Measurements from ENCODE around the gene TRPM3.

TRPM3 gene

GRCh38 chr9:70539526-70539925 is 581.9 kb downstream of the TRPM3 start:
- DNase-seq, result no peak

DNA sequence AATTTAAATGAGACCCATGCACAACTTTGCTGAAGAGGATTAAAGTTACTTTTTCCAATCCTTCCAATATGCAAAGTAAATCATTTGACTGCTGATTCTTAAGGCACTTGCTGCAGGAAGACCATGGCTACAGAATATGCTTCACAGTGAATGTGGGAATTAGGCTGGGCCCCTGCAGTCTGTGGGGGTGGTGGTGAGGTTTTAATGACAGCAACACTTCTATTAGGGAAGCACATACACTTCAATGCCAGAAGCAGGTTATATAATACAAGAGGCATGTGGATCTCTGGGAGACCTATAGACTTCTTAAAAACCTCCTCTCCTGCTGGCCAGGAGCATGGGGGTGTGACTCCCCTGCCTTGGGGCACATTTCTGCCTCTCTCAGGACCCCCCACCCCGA is 582.4 kb downstream of the TRPM3 start:
- no peak for DNase-seq

GRCh38 chr9:70537084-70537483 is 584.3 kb downstream of the TRPM3 start:
- DNase-seq, result no peak

DNA sequence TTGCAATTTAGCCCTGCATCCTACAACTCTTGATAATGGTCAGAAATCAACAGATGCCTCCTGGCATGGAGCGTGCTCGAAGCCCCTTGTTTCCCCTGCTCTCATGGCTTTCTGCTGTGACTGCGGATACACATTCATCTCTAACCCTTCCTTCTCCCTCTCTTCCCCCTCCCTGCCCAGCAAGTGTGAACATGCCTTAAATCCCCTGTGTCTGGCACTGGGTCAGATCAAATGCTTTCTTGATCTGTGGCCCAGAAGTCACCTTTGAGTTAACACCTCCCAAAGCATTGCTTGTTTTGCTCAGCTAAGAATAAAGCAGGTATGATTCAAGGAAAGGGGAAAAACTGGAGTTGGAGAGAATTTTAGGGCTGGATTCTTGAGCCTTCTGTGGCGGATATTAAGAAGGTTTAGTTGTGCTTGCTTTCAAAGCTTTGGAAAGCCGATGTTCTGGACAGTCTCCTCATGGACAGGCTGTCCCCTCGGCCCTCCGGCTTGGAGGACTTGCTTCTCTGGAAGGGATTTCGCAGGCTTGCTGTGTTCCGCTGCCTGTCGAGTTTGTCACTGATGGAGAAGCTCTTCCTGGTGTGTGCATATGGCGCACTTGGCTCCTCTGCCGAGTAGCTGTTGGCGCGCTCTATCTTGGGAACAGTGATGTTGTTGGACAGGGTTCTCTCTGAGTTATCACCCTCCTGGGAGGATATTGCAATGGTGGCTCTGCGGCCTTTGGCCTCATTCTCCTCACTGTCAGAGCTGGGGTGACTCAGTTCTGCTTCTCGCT is 585.7 kb downstream of the TRPM3 start:
- no peak for DNase-seq

GRCh38 chr9:70534471-70534870 is 587.0 kb downstream of the TRPM3 start:
- no peak for DNase-seq

DNA sequence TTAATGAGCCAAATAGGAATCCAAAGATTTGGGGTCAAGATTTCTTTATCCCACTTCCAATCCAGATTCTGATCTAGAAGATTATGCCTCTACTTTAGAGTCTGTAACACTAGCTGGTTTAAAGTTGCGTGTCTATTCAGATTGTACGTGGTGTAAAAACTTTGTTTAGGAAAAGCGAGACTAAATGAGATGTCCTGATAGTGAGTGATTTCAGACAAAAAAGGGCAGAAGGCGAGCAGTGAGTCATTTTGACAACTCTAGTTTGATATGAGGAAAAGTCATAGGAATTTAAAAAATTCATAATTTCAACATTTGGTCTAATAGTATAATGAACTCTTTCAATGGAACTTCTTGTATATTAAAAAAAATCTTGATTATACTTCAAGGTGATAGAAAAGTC is 587.4 kb downstream of the TRPM3 start:
- no peak for DNase-seq

DNA sequence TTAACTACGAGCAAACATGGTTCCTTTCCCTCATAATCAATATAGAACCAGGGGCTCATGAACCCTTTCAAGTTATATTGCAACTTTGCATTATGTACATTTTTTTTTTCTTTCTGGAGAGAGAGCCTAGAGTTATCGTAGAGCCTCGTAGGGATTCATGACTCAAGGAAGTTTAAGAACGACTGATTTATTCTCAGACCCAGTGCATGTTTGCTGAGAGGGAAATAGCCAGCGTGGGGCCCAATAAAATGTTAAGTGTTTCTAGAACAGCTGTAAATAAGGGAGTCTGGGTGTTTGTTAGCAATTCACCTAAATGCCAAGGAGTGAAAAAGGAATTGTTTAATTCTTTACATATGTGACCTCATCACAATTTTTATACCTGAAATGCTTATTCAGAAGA is 587.9 kb downstream of the TRPM3 start:
- DNase-seq, result no peak

DNA sequence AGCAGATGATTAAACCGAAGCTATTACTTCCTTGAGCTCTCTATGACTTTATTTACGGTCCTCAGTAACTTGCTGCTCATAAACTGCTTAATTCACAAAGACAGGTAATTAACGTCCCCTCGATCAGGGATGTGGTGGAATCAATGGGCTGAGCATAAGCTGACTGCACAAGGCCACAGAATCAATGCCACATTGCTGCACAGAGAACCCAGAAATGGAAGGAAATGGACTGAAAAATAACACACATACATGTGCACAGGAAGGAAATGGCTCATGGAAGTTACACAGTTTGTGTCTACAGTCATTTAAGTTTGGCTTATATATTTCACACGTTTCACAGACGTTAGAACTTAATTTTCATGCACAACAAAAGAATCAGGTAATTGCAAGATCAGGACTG is 588.7 kb downstream of the TRPM3 start:
- DNase-seq, result no peak

DNA sequence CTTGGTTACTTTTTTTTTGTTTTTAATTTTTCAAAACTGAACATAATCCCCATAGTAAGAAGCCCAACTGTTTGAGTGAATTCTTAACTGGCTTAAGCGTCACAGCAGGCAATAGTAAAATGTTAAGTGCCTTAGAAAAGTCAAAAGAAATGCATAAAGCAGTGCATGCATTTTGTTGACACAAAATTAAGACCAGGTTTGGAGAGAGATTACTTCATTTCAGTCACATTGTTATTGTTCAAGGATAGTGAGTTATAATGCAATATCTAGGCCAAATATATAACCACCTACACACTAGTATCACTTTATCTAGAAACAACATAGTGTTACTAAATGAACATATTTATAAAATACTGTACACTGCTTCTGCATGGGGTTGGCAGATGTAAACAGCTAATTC is 590.1 kb downstream of the TRPM3 start:
- DNase-seq, result no peak

DNA sequence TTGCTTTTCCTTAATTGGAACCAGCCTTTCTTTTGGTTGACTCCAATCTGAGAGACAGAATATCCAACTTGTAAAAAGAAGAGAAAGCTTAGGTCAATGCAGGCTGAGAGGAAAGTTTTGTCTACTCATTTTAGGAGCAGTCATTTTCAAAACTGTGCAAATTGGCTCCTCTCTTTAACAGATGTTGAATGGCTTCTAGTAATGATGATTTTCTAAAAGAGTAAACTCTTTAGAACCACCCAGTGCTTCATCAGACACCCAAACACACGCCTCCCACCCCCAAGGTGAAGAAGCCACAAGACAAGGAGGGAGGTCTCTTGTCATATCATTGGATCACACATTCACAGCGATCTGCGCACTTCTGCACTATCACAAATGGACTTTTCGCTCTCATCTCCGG is 590.7 kb downstream of the TRPM3 start:
- DNase-seq, result no peak

- DNase-seq, result no peak
Measured at GRCh38 chr9:70529833-70530232, 591.6 kb downstream of the TRPM3 start.

GRCh38 chr9:70529377-70529776 is 592.0 kb downstream of the TRPM3 start:
- no peak for DNase-seq

- no peak for DNase-seq
Measured at GRCh38 chr9:70526902-70527301, 594.5 kb downstream of the TRPM3 start.

DNA sequence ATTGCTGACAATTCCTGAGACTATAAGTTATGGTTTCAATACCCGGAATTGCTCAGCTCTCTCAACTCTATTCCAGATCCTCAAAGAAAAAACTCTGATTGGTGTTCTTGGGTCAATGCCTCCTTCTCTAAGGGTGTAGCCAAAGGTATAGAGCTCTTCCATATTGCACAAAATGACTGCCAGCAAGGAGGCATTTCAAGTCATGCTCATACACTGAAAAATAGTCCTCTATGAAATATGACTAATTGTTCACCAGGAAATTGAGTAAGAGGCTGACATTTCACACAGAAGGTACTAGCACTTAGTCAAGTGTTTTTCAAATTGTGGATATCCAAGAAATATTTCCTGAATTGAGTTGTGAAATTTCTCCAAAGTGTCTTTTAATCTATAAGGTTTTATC is 595.9 kb downstream of the TRPM3 start:
- no peak for DNase-seq

- DNase-seq, result no peak
Measured at GRCh38 chr9:70519912-70520724, 601.3 kb downstream of the TRPM3 start.

DNA sequence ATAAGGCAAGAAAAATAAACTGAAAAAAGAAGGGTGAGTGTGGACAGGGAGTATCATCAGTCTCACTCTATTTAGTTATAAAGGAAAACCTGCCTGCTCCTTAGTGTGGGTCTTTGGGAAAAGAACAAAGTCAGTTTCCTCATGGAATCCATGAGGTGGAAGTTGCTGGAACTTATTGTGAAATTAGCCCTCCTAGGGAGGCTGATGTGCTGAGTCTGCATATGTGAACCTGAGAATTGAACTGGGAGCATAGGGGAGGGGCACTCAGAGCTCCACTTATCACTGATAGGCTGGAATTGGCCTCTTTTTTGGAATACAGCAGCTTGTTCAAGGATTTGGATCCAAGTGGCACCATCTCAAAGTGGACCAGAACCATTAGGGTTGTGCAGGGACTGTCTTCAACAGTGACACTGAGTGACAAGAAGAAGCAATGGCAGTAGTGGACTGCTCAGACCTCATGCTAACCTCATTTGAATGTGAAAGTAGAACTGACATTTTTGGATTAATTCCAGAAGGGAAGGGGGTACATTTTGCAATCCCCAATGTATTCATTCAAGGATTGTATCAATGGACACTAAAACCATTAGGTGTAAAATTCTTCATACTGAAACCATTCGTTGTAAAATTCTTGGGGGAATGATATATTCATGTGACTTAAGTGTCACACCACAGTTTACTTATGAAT is 603.4 kb downstream of the TRPM3 start:
- DNase-seq, result no peak

- DNase-seq, result no peak
Measured at GRCh38 chr9:70514273-70514672, 607.1 kb downstream of the TRPM3 start.

GRCh38 chr9:70511858-70512257 is 609.6 kb downstream of the TRPM3 start:
- no peak for DNase-seq

DNA sequence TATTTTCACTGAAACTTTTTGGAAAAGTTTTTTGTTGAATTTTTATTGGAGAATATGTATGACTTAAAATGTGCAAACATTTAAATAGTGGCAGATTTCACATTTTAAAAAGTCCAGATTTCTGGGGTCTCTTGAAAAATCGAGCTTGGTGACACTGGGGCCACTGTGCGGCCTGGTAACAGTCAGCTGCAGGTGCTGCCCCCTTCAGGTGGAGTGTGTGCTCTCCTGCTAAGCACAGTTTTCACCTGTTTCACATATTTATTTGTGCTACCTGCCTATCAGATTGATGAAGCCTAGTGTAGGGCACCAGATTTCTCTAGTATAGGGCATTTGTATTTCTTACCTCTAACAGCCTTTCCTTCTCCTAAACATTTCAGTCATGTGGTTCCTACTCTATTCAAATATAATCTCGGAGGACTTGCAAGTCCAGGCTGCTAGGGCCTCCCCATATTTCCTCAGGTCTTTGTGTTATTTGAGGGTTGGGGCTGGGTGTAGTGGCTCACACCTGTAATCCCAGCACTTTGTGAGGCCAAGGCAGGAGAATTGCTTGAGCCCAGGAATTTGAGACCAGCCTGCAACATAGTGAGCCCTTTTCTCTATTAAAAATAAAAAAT is 611.2 kb downstream of the TRPM3 start:
- no peak for DNase-seq

GRCh38 chr9:70506159-70506558 is 615.3 kb downstream of the TRPM3 start:
- DNase-seq, result no peak

DNA sequence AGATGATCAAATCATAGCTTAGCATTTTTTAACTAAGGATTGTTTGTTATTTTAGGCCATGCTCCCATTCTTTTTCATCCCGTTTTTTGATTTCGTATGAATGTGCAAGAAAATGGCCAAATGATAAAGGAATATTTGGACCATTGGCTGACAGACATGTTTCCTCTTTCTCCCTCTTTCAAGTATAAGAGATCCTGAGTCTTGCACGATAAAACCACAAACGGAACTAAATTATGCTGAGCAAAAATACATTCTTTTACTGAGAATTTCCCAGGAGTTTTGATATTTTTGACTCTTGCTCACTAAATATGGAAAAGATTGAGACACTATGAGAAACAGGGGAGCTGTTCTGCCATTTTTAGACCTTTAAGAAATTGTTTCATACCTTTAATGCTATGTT is 616.6 kb downstream of the TRPM3 start:
- DNase-seq, result no peak

GRCh38 chr9:70502690-70503089 is 618.7 kb downstream of the TRPM3 start:
- no peak for DNase-seq

- no peak for DNase-seq
Measured at GRCh38 chr9:70500793-70501192, 620.6 kb downstream of the TRPM3 start.

All from activated naive CD4-positive, alpha-beta T cell treated with Interleukin-2 at 50 U/mL for 16 hours (primary cell).